GM21367 (cell line): Measurements from ENCODE around the gene AQP5.

Experiments used
- ATAC-seq: cut with Tn5 transposase; IDR thresholded peaks from one replicate; pipeline ENCODE4 v1.9.1; 2021; ENCODE audit not compliant: unreplicated experiment

AQP5 gene

DNA sequence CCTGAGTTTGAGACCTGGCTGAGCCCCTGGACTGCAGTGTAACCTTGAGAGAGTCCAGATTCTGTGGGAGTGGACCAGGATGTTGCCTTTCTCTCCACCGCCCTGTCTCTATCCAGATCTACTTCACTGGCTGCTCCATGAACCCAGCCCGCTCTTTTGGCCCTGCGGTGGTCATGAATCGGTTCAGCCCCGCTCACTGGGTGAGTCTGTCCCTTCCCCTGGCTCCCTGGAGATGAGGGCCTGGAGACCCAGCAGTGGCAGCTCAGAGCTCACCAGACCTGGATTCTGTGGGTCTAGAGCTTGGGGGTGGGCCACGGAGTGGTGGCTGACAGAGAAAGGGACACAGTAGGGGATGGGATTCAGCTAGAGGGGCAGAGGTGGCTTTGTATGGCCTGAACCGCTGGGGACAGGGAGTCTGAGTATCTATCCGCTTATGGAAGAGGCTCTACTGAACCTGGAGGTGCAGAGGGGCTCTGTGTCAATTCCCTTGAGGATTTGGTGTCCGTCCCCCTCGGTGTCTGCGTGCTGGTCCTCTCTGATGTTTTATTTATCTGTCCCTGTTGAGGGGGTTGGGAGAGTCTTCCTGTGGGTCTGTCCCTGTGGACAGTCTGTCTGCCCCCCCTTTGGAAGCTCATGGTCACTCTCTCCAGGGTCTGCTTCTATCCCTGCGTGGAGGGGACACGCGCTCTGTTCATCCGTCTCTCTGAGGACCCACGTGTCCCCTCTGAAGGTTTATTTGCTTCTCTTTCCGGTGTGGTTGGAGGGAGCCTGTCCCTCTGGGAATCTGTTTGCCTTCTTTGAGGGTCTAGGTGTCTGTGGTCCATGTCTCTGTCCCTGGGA is 2.5 kb downstream of the AQP5 start:
- no peak for ATAC-seq

DNA sequence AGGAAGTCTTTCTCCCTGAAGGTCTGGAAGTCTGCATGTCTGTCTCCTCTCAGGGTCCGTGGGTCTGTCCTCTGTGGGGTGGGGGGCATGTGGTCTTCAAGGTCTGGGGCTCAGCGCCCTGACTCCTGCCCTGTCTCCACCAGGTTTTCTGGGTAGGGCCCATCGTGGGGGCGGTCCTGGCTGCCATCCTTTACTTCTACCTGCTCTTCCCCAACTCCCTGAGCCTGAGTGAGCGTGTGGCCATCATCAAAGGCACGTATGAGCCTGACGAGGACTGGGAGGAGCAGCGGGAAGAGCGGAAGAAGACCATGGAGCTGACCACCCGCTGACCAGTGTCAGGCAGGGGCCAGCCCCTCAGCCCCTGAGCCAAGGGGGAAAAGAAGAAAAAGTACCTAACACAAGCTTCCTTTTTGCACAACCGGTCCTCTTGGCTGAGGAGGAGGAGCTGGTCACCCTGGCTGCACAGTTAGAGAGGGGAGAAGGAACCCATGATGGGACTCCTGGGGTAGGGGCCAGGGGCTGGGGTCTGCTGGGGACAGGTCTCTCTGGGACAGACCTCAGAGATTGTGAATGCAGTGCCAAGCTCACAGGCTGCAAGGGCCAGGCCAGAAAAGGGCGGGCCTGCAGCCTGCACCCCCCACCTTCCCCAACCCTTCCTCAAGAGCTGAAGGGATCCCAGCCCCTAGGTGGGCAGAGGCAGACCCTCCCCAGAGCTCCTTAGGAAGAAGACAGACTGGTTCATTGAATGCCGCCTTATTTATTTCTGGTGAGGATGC is 3.4 kb downstream of the AQP5 start:
- no peak for ATAC-seq

DNA sequence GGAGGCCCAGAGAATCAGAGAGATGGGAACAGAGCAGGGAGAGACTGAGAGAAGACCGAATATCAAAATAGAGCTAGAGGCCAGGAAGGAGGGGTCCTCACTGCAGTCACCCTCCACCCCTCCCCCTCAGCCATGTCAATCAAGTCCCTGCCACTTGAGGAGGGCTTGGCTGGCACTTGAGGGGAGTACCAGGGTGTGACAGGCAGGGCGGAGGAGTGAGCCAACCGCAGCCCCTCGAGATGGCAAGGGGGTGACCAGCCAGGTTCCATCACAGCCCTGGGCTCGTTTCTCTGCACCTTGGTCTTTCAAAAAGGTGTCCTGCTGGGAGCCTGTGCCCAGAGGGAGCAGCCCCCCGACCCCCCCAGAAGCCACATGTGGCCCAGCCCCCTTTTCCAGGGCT is 4.2 kb downstream of the AQP5 start:
- ATAC-seq = no peak

DNA sequence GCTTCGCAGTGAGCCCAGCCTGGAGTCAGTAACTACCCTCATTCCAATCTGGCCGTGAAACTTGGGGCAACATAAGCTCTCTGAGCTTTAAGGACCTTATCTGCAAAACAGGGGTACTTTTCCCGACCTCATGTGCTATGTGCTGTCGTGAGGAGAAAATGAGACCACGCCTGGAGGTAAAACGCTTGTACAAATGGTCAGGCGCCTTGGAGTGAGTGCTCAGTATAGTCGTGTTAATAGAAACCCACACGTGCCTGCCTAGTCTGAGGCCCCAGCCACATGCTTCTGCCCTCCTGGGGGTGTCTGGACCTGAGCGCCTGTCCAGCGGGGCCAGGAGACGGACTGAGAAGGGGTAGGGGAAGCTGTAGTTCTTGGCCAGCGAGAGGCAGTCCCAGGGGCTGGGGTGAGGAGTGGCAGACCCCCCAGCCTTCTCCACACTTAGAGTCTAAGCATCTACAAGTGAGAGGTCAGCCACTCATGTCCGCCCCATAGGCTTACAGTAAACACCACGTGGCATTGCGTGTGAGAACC is 4.9 kb downstream of the AQP5 start:
- ATAC-seq = no peak

DNA sequence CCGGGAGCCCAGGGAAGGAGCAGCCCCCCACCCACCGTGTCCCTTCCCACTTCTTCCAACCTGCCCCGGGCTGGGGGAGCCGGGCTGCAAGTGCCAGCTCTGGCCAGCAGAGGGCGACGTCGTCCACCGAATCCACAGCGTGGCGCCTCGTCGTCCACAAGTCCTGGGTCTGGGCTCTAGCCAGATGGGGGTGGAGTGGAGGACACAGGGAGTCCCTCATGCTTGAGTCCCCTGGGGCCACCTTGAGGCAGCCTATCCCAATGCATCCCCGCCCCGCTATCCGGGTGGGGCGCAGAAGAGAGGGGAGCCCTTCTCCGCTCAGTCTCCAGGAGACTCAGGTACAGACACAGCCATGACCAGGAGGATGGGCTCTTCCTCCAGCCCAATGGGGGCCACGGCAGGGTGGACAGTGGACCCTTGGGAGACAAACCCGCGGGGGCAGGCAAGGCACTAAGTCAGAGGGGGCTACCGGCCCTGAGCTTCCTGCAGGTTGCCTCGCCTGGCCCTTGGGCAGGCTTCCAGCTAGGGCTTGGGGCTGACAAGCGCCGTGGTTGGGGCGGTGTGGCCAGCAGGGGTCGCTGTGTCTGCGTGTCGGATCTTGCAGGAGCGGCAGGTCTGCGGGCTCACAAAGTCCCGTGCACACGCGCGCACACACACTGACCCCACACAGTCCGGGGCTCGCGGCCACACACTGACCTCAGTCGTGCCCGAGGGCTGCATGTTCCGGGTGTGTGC is 5.5 kb downstream of the AQP5 start:
- peak; percentile 65 for ATAC-seq

DNA sequence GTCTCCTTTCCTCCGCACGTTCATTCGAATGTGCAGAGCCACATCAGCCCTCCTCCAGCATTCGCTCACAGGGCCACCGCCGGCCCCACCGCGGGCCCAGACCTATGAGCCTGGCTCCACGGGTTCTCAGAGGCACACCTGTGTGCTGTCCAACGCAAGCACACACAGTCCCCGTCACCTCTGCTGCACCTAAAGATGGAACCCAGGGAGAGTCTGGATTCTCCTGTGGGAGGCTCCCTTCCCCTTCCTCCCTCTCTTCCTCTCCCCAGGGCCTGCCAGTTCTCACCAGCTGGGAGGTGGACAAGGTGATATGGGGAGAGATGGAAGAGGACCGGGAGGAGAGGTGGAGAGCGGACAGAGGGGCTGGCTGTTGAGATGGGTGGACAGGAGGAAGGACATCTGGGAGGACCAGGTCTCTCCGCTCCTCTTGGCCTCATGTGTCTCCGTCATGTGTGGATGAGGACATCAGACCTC is 6.1 kb downstream of the AQP5 start:
- no peak for ATAC-seq

DNA sequence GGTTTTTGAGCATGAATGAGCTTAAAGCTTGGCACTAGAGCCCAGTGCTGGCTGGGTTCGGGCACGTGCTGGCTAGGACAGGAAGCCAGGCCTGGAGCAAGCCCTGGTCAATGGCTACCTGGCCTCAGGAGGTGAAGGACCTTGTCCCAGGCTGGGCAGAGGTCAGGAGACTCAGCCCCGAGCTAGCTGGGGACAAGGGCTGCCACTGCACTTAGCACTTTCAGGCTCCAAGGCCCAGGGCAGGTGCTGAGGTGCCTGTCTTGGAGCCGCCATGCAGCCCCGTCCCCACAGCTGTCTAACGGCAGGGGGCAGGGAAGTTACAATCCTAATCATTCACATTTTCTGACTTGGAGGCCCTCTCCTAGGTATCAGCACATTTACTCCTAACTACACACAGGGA is 6.8 kb downstream of the AQP5 start:
- ATAC-seq = no peak

DNA sequence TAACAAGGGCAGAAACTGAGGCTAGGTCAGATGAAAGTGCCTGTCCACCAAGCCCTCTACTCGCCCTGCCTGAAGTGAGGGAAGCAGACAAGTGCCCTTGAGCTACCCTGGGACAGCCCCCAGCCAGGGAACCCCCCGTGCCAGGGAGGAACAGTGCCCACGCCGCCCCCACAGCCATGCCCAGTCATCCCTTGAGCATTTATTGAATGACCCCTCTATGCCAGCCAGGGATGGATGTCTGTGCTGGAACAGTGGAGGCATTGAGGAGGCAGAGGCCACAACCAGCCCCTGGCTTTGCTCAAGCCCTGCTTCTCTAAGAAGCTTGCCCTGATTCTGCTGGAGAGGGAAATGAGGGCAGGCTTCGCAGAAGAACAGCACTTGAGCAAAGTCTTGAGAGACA is 7.4 kb downstream of the AQP5 start:
- ATAC-seq = no peak

DNA sequence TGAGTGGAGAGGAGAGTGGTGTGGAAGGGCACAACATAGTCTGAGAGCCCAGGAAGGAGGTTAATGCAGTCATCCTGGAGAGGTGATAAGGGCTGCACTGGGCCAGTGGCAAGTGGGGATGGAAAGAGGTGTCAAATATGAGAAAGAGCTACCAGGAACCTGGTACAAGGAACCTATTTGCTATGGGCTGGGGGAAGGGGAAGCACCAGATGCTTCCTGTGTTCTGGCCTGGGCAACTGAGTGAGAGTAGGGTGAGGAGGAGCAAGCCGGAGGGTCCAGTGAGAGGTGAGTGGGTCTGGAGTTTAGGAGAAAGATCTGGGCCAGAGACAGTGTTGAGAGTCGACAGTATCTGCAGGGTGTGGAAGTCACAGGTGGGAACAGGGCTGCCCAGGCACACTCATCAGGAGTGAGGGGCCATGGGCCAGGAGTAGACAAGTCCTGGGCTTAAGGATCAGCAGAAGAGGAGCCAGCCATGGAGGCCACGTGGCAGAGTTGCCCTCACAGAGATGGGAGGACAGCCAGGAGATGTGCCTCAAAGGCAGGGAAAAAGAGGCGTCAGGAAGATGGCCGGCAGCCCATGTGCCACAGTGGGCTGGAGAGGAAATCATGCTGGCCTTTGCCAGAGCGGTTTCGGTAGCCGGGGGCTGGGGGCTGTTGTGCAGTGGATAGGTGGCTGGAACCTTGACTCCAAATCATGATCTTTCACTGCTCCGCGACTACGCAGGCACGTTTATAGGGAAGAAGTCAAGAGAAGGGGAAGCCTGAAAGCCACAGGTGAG is 8.2 kb downstream of the AQP5 start:
- ATAC-seq = no peak

DNA sequence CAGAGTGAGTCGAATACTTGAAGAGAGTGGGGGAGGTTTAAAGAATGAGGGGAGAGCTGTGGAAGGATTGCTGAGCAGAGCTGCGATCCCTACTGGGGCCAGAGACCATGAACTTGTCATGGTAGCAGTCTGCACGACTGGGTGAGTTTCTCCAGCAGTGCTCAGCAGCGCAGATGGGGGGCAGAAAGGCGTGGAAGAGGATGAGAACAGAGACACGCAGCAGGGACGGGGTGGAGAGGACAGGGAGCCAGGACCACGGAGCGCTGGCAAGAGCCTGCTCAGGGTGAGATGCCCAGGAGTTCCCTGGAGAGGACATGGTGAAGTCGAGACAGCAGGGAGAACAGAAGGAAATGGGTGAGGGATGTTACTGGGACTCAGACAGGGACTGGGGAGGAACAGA is 9.0 kb downstream of the AQP5 start:
- ATAC-seq = no peak

DNA sequence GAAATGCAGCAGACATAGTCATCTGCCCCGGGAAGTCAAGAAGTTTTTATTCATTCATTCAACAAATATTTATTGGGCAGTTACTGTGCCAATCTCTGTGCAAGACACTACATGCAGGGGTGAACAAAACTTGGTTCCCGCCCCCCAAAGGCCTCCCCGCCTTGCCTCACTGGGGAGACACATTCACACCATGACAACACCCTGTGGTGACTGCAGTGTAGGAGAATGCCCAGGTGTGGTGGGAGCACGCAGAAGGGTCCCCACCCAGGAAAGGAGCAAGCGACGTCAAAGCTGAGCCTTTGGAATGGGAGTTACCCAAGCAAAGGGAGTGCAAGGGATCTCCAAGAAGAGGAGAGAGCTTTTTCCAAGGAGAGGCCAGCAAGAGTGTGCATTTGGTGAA is 9.5 kb downstream of the AQP5 start:
- no peak for ATAC-seq

DNA sequence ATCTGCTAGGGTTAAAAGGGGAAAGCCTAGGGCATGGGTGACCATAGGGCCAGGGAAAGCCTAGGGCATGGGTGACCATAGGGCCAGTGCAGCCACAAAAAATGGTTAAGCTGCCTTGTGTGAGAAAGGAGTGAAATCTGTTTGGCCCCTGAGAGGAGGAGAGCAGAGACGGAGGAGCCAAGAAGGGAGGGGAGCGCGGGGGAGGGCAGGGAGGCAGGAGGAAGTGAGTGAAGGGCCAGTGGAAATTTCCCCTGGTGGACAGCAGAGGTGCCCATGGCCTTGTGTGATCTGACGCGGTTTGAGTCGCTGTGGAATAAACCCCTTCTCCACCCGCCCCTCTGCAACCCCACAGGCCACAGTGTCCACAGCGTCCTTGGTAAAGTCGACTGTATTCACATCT is 10.5 kb downstream of the AQP5 start:
- ATAC-seq = no peak

DNA sequence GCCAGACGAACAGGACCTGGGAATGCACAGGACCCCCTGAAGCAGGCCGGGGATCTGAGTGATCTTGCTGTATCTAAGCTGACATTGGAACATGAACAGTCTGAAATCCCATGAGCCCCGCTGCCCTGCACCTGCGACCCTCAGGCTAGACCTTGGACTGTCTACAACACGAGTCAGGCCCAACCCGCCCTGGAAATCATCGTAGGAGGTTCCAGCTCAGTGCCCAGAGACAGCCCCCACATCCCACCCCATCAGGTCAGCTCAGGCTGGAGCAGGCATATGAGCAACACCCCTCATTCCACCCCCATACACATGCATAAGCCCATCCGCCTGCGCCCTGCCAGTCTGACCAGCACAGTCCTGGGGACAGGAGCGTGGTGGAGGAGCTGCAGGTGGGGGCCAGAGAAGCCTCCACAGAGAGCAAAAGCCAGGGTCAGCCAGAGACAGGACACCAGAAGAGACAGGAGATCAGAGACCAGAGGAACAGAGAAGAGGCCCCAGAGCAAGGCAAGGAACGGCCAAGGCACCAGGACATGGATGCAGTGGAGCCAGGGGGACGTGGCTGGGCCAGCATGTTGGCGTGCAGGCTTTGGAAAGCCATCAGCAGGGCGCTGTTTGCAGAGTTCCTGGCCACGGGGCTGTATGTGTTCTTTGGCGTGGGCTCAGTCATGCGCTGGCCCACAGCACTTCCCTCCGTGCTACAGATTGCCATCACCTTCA is 11.1 kb downstream of the AQP5 start, which contains the start of gene AQP6:
TSS of gene AQP6 (plus strand) at position 307 of the 720 bp plus-strand sequence. CDS start at position 534, 227 bp downstream.
- ATAC-seq = no peak

DNA sequence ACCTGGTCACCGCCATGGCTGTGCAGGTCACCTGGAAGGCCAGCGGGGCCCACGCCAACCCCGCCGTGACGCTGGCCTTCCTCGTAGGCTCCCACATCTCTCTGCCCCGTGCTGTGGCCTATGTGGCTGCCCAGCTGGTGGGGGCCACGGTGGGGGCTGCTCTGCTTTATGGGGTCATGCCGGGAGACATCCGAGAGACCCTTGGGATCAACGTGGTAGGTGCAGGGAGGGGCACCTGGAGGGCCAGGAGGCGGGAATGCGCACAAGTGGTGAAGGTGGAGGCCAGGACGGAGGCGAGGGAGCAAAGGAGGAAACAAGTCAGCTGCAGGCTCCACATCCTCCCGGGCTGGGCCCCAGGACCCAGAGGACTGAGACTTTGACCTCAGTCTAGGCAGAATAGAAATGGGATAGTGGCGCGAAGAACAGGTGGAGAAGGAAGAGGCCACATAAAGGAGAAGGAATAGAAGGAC is 11.7 kb downstream of the AQP5 start:
- no peak for ATAC-seq

DNA sequence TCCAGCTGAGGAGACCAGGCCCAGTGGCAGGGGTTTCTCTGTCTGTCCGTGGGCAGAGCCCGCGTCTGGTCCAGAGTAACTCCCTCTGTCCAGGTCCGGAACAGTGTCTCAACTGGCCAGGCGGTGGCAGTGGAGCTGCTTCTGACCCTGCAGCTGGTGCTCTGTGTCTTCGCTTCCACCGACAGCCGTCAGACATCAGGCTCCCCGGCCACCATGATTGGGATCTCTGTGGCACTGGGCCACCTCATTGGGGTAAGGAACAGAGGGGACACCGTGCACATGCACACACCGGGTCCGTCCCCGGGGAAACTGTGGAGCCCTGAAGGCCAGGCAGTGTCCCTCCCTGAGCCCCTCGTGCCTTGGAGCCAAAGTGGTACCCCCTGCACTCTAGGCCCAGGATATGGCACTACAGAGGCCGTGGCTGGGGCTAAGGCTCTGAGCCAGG is 12.6 kb downstream of the AQP5 start:
- ATAC-seq = no peak

DNA sequence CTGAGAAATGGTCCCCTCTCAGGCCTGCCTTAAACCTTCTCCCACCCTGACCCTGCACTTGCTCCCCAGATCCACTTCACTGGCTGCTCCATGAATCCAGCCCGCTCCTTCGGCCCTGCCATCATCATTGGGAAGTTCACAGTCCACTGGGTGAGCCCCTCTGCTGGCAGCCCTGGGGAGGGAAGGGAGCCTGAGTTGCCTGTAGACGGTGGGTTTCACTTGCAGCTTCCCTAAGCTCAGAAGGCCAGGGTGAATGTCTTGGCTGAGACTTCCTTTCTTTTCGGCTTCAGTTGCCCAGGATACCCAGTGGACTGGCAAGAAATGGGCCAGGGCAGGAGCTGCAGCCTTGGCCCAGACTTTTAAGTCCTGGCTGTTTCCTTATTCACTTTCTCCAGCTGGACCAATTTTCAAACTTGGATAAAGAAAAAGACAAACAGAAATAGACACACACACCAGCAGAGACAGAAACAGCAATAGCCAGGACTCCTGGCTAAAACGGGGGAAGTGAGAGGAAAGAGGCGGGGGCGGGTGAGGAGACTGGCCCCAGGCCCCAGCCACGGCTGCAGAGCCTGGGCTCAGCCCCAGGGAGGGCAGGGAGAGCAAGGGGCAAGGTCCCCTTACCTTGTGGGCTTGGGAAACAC is 13.1 kb downstream of the AQP5 start:
- no peak for ATAC-seq

DNA sequence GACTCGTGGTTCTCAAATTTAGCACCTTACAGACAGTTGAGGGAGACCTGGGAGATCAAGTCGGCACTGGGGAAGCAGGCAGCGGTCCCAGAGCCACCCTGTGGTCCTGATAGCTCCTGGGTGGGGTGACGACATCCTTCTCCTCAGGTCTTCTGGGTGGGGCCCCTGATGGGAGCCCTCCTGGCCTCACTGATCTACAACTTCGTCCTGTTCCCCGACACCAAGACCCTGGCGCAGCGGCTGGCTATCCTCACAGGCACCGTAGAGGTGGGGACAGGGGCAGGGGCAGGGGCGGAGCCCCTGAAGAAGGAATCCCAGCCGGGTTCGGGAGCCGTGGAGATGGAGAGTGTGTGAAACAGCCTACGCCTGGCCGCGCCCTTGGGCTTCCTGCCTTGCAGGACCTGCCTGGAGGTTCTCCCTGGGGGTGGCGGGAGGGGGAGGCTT is 13.7 kb downstream of the AQP5 start:
- ATAC-seq = no peak

DNA sequence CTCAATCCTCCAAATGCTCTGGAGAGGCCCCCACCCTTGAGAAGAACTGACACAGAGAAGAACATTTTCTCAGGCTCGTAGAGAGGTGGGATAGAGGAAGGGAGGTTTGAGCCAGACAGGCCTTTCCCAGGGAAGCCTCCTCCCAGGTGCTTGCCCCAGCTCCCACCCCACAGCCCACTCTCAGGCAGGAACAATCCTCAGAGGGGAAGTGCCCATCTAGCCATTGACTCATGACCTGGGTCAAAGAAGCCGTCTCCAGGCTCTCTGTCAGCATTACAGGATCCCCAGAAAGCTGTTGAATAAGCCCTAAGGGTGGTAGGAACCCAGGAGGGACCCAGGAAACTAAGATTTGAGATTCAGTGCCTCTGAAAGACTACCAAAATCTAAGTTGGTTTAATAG is 14.9 kb downstream of the AQP5 start:
- ATAC-seq = no peak

DNA sequence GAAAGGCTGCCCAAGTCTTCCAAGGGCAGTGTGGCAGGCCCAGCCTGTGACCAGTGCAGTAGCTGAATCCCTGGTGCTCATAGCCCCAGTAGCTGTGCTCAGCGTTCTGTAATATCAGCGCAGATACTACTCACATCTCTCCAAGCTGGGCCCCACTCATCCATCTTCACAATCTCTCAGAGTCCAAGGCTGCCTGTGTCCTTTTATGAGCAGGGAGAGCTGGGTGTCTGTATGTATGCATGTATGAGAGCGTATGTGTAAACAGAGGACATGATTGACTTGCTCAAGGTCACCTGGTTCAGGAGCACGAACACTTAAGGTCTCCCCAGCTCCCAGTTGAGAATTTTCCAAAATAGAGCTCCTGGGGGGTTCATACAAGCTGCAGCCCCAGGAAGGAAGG is 16.5 kb downstream of the AQP5 start:
- ATAC-seq = no peak
